ENCODE results near the gene DTX3.
"Not testable (repeated sequence)": the region's sequence is repeated elsewhere in the genome, so short reads cannot be mapped to it uniquely, and the experiment has no call there.

Gene DTX3

GRCh38 chr12:57607958-57608663 is 3.5 kb downstream of the DTX3 start:
- DNase-seq (ENCODE audit: low read depth in 2 of 2) = no peak

GRCh38 chr12:57609101-57609780 is 4.6 kb downstream of the DTX3 start:
- no peak for DNase-seq (ENCODE audit: low read depth in 2 of 2)

- no peak for DNase-seq (ENCODE audit: low read depth in 2 of 2)
These were observed 5.3 kb downstream of the DTX3 start for GRCh38 chr12:57609781-57610553.

GRCh38 chr12:57610554-57611107 is 6.0 kb downstream of the DTX3 start:
- no peak for DNase-seq (ENCODE audit: low read depth in 2 of 2)

GRCh38 chr12:57611108-57611826 is 6.6 kb downstream of the DTX3 start, which contains the start of gene ARHGEF25:
TSS of gene ARHGEF25 (plus strand) at chr12:57611435. CDS start at chr12:57611895, 460 bp downstream.
- DNase-seq (ENCODE audit: low read depth in 2 of 2) = peak in 1 of 2 donors; percentile 30

GRCh38 chr12:57611827-57612710 is 7.4 kb downstream of the DTX3 start:
- no peak for DNase-seq (ENCODE audit: low read depth in 2 of 2)

GRCh38 chr12:57612711-57613426 is 8.2 kb downstream of the DTX3 start:
- DNase-seq (ENCODE audit: low read depth in 2 of 2) = no peak

GRCh38 chr12:57613427-57614109 is 8.9 kb downstream of the DTX3 start:
- no peak for DNase-seq (ENCODE audit: low read depth in 2 of 2)

GRCh38 chr12:57614178-57614947 is 9.7 kb downstream of the DTX3 start:
- no peak for DNase-seq (ENCODE audit: low read depth in 2 of 2)

- DNase-seq (ENCODE audit: low read depth in 2 of 2) = no peak
These were observed 10.4 kb downstream of the DTX3 start for GRCh38 chr12:57614948-57615500.

- DNase-seq (ENCODE audit: low read depth in 2 of 2) = no peak
These were observed 11.0 kb downstream of the DTX3 start for GRCh38 chr12:57615637-57616036.

- no peak for DNase-seq (ENCODE audit: low read depth in 2 of 2)
These were observed 11.9 kb downstream of the DTX3 start for GRCh38 chr12:57616383-57617101.

- DNase-seq (ENCODE audit: low read depth in 2 of 2) = no peak
These were observed 13.3 kb downstream of the DTX3 start for GRCh38 chr12:57617942-57618341.

- DNase-seq (ENCODE audit: low read depth in 2 of 2) = not testable (repeated sequence)
These were observed 13.8 kb downstream of the DTX3 start for GRCh38 chr12:57618431-57618830.

- DNase-seq (ENCODE audit: low read depth in 2 of 2) = no peak
These were observed 14.4 kb downstream of the DTX3 start for GRCh38 chr12:57618966-57619433.

- no peak for DNase-seq (ENCODE audit: low read depth in 2 of 2)
These were observed 15.0 kb downstream of the DTX3 start for GRCh38 chr12:57619434-57620244.
